ENCODE measurements around the gene CLBA1. TPM values are rescaled to one million over a fixed set of nuclear protein-coding genes. Genes with fewer than 3 reads are reported as not detected.
A peak's percentile ranks its signal among the peaks of the same experiment; 100 is the strongest.

CLBA1 gene
- polyA plus RNA-seq, 2 of the 4 experiments (the other 2 are of a cell fraction): 11.5 to 12.0 TPM

DNA sequence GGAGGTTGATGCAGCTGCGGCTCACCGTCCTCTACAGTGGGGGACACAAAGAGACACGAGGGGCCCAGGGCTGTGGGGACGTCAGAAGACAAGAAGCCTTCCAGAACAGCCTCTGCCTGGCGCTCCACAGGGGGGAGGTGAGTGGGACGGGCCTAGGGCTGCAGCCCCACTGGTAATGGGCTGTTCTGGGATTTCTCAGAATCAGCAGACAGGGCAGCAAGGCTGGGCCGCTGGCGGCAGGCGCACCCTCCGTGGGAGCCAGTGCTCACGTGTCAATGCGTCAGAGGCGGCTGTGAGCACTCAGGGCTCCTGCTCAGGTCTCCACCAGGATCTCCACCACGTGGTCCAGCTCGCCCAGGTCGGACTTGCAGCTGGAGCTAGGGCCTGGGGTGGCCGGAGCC, 25.3 kb downstream of the CLBA1 start:
- no peak for TF ChIP-seq JUN (IDR thresholded peaks at IDR 0.05)
- TF ChIP-seq, protein P1, sequence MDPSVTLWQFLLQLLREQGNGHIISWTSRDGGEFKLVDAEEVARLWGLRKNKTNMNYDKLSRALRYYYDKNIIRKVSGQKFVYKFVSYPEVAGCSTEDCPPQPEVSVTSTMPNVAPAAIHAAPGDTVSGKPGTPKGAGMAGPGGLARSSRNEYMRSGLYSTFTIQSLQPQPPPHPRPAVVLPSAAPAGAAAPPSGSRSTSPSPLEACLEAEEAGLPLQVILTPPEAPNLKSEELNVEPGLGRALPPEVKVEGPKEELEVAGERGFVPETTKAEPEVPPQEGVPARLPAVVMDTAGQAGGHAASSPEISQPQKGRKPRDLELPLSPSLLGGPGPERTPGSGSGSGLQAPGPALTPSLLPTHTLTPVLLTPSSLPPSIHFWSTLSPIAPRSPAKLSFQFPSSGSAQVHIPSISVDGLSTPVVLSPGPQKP (IDR thresholded peaks at IDR 0.05; ENCODE audit: low read depth, low read length): no peak
- no peak for TF ChIP-seq HOXB13 (CRISPR knock-in tag; IDR thresholded peaks at IDR 0.05; ENCODE audit: low read depth)
- TF ChIP-seq ZNF302 (CRISPR knock-in tag; IDR thresholded peaks at IDR 0.05): no peak
- TF ChIP-seq RARB (CRISPR knock-in tag; IDR thresholded peaks at IDR 0.05): no peak
- no peak for TF ChIP-seq BHLHE40 (IDR thresholded peaks at IDR 0.05; ENCODE audit: low read depth, low read length)
- no peak for TF ChIP-seq HEYL (CRISPR knock-in tag; IDR thresholded peaks at IDR 0.05)
- no peak for TF ChIP-seq NR3C1 (IDR thresholded peaks at IDR 0.05)
- TF ChIP-seq MAZ (IDR thresholded peaks at IDR 0.05; ENCODE audit: borderline replicate concordance, low read depth, low read length): no peak
- ATAC-seq (no peak), DNase-seq (ENCODE audit: low read depth in 1 of 2, low spot score in 1 of 2) (no peak), FAIRE-seq (no peak)
- peaks cover 37% of the 10 kb centered on the region for H3K4me1 ChIP-seq
- 80% methylated on average over 15 of the region's 17 CpGs for WGBS (ENCODE audit: missing lambda C conversion rate)
- ChIA-PET CTCF (interaction anchor here (1.5 to 28.5 kb wide), 9 partner anchors 9 to 37 kb away, joined by 7 to 509 read pairs (median 31); partner anchors contain the start of genes CDCA4 and CLBA1), POLR2A (interaction anchor here (0.6 kb wide), 1 partner anchor 25 kb away, joined by 3 read pairs; the partner anchor contains the start of gene CLBA1)
- no peak overlapping the region for H3K4me2 ChIP-seq
- H3K27ac ChIP-seq: no peak overlapping the region
- H3K9me3 ChIP-seq: no peaks in the 10 kb centered on the region
- H3K4me3 ChIP-seq: no peak overlapping the region

DNA sequence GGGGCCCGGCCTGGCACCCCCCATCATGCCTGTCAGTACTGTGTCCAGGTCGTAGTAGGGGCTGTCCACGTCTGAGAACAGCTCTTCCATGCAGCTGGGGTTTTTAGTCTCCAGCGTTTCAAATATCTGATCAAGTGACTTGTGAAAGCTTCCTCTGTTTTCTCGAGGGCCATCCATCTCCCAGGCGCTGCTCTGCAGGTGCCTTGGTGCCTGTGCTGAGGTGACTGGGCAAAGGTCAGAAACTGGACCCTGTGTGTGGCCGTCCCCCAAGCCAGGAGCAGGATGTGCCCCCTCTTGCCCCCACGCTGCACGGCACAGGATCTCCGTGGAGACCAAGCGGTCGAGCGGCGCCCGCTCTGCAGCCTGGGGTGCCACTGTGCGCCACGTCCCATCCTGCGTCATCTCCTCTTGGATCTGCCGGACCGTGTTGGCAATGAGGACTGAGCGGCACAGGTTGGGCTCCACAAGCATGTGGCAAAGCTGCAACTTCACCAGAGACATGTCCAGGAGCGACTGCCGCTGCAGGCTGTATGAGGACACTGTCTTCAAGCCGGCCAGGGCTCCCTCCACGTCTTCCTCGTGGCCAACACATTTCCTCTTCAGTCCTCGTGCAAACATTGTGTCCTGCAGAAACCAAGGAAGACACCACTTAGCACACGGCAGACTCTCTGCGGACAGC, 25.9 kb downstream of the CLBA1 start:
- Histone ChIP-seq H3K4me2 (no peak overlapping the region), H3K4me1 (peaks cover 41% of the 10 kb centered on the region), H3K27ac (no peak overlapping the region), H3K9me3 (no peaks in the 10 kb centered on the region), H3K4me3 (no peak overlapping the region)
- ChIA-PET POLR2A (interaction anchor here (0.6 kb wide), 1 partner anchor 26 kb away, joined by 3 read pairs; the partner anchor contains the start of gene CLBA1), CTCF (interaction anchor here (0.9 to 28.5 kb wide), 20 partner anchors 10 to 113 kb away, joined by 3 to 509 read pairs (median 11); partner anchors contain the start of genes CDCA4, CLBA1 and GPR132)
- no peak for ATAC-seq
- DNase-seq (ENCODE audit: low read depth in 1 of 2, low spot score in 1 of 2): no peak
- 89% methylated on average over 29 of the region's 29 CpGs for WGBS (ENCODE audit: missing lambda C conversion rate)
- TF ChIP-seq, protein P2, sequence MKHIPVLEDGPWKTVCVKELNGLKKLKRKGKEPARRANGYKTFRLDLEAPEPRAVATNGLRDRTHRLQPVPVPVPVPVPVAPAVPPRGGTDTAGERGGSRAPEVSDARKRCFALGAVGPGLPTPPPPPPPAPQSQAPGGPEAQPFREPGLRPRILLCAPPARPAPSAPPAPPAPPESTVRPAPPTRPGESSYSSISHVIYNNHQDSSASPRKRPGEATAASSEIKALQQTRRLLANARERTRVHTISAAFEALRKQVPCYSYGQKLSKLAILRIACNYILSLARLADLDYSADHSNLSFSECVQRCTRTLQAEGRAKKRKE (CRISPR knock-in tag; IDR thresholded peaks at IDR 0.05; ENCODE audit: low read depth): no peak
- TF ChIP-seq GATA3 (IDR thresholded peaks at IDR 0.05; ENCODE audit: borderline replicate concordance): no peak
- TF ChIP-seq RAD21 (conservative IDR thresholded peaks at IDR 0.05 in 1 of 2, IDR thresholded peaks at IDR 0.05 in 1 of 2): no peak
- FAIRE-seq: no peak

DNA sequence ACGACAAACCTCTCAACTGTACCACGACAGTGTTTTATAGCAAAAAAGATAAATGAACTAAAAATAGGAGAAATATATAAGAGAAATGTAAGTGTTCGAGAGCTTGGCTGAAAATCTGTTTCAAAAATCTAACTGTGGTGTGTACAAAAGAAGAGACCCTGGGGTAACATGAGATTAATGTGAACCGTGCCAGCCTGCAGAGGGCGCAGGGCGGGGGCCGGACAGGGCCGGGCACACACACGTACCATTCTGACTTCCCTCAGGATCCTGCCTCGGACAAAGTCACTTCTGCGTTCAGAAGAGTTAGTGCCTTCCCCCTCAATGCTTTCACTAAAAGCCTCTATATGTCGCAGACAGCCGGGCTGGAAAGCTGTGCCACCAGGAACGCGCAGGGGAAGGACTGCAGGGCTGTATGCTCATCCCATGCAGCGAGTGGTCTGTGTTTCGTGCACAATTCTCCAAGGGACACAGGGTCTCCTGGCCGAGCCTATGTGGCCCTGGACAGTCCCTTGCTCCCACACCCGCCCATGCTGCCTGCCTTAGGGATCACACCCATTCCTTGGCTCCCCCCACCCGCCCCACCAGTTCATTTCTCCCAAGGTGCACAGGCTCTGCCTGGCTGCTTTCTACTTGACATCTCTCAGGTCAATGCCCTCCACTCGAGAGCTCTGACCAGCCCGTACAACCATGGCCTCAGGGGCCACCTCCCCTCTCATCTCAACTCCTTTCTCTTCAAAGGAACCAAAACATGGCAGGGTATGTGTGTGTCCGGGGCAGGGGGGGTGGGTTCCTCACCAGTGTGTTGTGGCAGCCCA, 26.8 kb downstream of the CLBA1 start:
- Histone ChIP-seq H3K4me2 (peak overlapping the region; percentile 54), H3K27ac (peak overlapping the region in 1 of 2 experiments; percentile 24; a peak in 1 of 6 replicates), H3K9me3 (no peaks in the 10 kb centered on the region), H3K4me3 (no peak overlapping the region), H3K4me1 (peaks cover 50% of the 10 kb centered on the region)
- peak; percentile 86 to 90 for ATAC-seq
- POLR2A ChIA-PET: interaction anchor here (0.5 to 1.1 kb wide), 3 partner anchors 9 to 961 kb away, joined by 3 read pairs; partner anchors contain the start of gene CDCA4
- DNase-seq (ENCODE audit: low read depth in 1 of 2, low spot score in 1 of 2): peak; percentile 49 to 66
- no peak for FAIRE-seq
- TF ChIP-seq HEYL (CRISPR knock-in tag; IDR thresholded peaks at IDR 0.05) (no peak), SMC3 (IDR thresholded peaks at IDR 0.05) (peak; percentile 80), ZC3H11A (IDR thresholded peaks at IDR 0.05) (no peak), CHD4 (IDR thresholded peaks at IDR 0.05; ENCODE audit: borderline replicate concordance) (no peak), FOSL2 (IDR thresholded peaks at IDR 0.05) (no peak), FOSL2 (CRISPR knock-in tag; IDR thresholded peaks at IDR 0.05) (no peak), MYC (IDR thresholded peaks at IDR 0.05; ENCODE audit: borderline replicate concordance, low read length) (no peak), RAD21 (conservative IDR thresholded peaks at IDR 0.05 in 1 of 2, IDR thresholded peaks at IDR 0.05 in 1 of 2) (peak; percentile 53 to 61), HOXB5 (CRISPR knock-in tag; IDR thresholded peaks at IDR 0.05) (no peak), POLR2AphosphoS2 (conservative IDR thresholded peaks at IDR 0.05; ENCODE audit: low read length) (no peak), CBX8 (IDR thresholded peaks at IDR 0.05) (no peak)
- TF ChIP-seq, protein P3, sequence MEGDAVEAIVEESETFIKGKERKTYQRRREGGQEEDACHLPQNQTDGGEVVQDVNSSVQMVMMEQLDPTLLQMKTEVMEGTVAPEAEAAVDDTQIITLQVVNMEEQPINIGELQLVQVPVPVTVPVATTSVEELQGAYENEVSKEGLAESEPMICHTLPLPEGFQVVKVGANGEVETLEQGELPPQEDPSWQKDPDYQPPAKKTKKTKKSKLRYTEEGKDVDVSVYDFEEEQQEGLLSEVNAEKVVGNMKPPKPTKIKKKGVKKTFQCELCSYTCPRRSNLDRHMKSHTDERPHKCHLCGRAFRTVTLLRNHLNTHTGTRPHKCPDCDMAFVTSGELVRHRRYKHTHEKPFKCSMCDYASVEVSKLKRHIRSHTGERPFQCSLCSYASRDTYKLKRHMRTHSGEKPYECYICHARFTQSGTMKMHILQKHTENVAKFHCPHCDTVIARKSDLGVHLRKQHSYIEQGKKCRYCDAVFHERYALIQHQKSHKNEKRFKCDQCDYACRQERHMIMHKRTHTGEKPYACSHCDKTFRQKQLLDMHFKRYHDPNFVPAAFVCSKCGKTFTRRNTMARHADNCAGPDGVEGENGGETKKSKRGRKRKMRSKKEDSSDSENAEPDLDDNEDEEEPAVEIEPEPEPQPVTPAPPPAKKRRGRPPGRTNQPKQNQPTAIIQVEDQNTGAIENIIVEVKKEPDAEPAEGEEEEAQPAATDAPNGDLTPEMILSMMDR (IDR thresholded peaks at IDR 0.05): peak; percentile 73
- CTCF ChIA-PET: interaction anchor here (0.6 to 28.5 kb wide), 25 partner anchors 9 to 392 kb away, joined by 3 to 509 read pairs (median 8); partner anchors contain the start of genes CDCA4, CLBA1 and GPR132
- 44% methylated on average over 22 of the region's 23 CpGs for WGBS (ENCODE audit: missing lambda C conversion rate)
